H9 (cell line): ENCODE data around the gene FUCA1. TPM values are rescaled to one million over a fixed set of nuclear protein-coding genes. Genes with fewer than 3 reads are reported as not detected.

ENCODE experiments used
- DNase-seq: peaks from one replicate; pipeline ENCODE4 v3.0.0-alpha.2; 2017
- H2AFZ ChIP-seq: one replicate; pipeline ENCODE4 v1.6.1; 2013; ENCODE audit warnings: mild to moderate bottlenecking, low read length, control low read depth, moderate library complexity
- H2AK5ac ChIP-seq: 2 replicates; pipeline ENCODE4 v1.6.1; 2013; ENCODE audit warnings: low read length, control low read depth, mixed read lengths; ENCODE audit not compliant: insufficient read length
- H2BK120ac ChIP-seq: one replicate; pipeline ENCODE4 v1.6.1; 2013; ENCODE audit warnings: low read depth, mild to moderate bottlenecking, low read length, control low read depth, inconsistent platforms; ENCODE audit not compliant: poor library complexity, severe bottlenecking
- H2BK12ac ChIP-seq: 2 replicates; pipeline ENCODE4 v1.6.1; 2013; ENCODE audit warnings: low read length, control low read depth, mixed read lengths, low read depth; ENCODE audit not compliant: insufficient read length
- H2BK15ac ChIP-seq: 2 replicates; pipeline ENCODE4 v1.6.1; 2013; ENCODE audit warnings: low read depth, low read length, control low read depth
- H2BK20ac ChIP-seq: one replicate; pipeline ENCODE4 v1.6.1; 2013; ENCODE audit warnings: low read depth, mild to moderate bottlenecking, low read length, control low read depth, inconsistent platforms; ENCODE audit not compliant: poor library complexity, severe bottlenecking
- H2BK5ac ChIP-seq: 2 replicates; pipeline ENCODE4 v1.6.1; 2013; ENCODE audit warnings: low read length, control low read depth, mixed read lengths; ENCODE audit not compliant: insufficient read length
- H3K14ac ChIP-seq: 2 replicates; pipeline ENCODE4 v1.6.1; 2013; ENCODE audit warnings: low read length, control low read depth; ENCODE audit not compliant: insufficient read depth
- H3K18ac ChIP-seq: 2 replicates; pipeline ENCODE4 v1.6.1; 2013; ENCODE audit warnings: low read depth, mild to moderate bottlenecking, mixed read lengths, low read length, control low read depth; ENCODE audit not compliant: insufficient read length
- H3K23ac ChIP-seq: 2 replicates; pipeline ENCODE4 v1.6.1; 2013; ENCODE audit warnings: low read length, control low read depth, mixed read lengths, low read depth; ENCODE audit not compliant: insufficient read length
- H3K23me2 ChIP-seq: 2 replicates; pipeline ENCODE4 v1.6.1; 2013; ENCODE audit warnings: low read depth, mild to moderate bottlenecking, mixed read lengths, low read length, control low read depth; ENCODE audit not compliant: insufficient read length, poor library complexity, severe bottlenecking
- H3K27ac ChIP-seq: 2 replicates; pipeline ENCODE4 v1.5.1; 2013; ENCODE audit warnings: low read length, control low read depth, mixed read lengths, low read depth; ENCODE audit not compliant: insufficient read length
- H3K27me3 ChIP-seq: 2 replicates; pipeline ENCODE4 v1.6.1; 2013; ENCODE audit warnings: low read length, control low read depth, inconsistent platforms; ENCODE audit not compliant: insufficient read depth
- H3K4ac ChIP-seq: 2 replicates; pipeline ENCODE4 v1.6.1; 2013; ENCODE audit warnings: low read depth, mild to moderate bottlenecking, control low read depth, inconsistent platforms, low read length, moderate library complexity
- H3K4me1 ChIP-seq: 2 replicates; pipeline ENCODE4 v1.6.1; 2013; ENCODE audit warnings: low read length, control low read depth, inconsistent platforms; ENCODE audit not compliant: insufficient read depth
- H3K4me2 ChIP-seq: 2 replicates; pipeline ENCODE4 v1.6.1; 2013; ENCODE audit warnings: low read length, control low read depth, mixed read lengths; ENCODE audit not compliant: insufficient read length, insufficient read depth
- H3K56ac ChIP-seq: 2 replicates; pipeline ENCODE4 v1.6.1; 2013; ENCODE audit warnings: low read depth, mild to moderate bottlenecking, mixed read lengths, low read length, control low read depth; ENCODE audit not compliant: insufficient read length
- H3K79me1 ChIP-seq: 2 replicates; pipeline ENCODE4 v1.6.1; 2013; ENCODE audit warnings: low read depth, mild to moderate bottlenecking, moderate library complexity, low read length, control low read depth, inconsistent platforms; ENCODE audit not compliant: insufficient read depth, poor library complexity, severe bottlenecking
- H3K79me2 ChIP-seq: 2 replicates; pipeline ENCODE4 v1.6.1; 2013; ENCODE audit warnings: low read length, control low read depth, inconsistent platforms; ENCODE audit not compliant: insufficient read depth
- H3K9ac ChIP-seq: 2 replicates; pipeline ENCODE4 v1.6.1; 2013; ENCODE audit warnings: low read length, control low read depth, mixed read lengths; ENCODE audit not compliant: insufficient read length; ENCODE audit errors: extremely low read depth
- H3K9me3 ChIP-seq: one replicate; pipeline ENCODE4 v1.6.1; 2013; ENCODE audit warnings: low read depth, low read length, inconsistent platforms; ENCODE audit not compliant: control insufficient read depth
- H3T11ph ChIP-seq: one replicate; pipeline ENCODE4 v1.6.1; 2013; ENCODE audit warnings: mild to moderate bottlenecking, low read length, control low read depth, inconsistent platforms
- H4K20me1 ChIP-seq: one replicate; pipeline ENCODE4 v1.6.1; 2013; ENCODE audit not compliant: control insufficient read depth, insufficient read length, insufficient read depth
- H4K5ac ChIP-seq: 2 replicates; pipeline ENCODE4 v1.6.1; 2013; ENCODE audit warnings: low read depth, mild to moderate bottlenecking, mixed read lengths, low read length, control low read depth; ENCODE audit not compliant: insufficient read length
- H4K8ac ChIP-seq: replicated peaks from 2 replicates; pipeline ENCODE4 v1.6.1; 2013; ENCODE audit warnings: low read length, control low read depth, mixed read lengths, low read depth; ENCODE audit not compliant: insufficient read length
- H4K91ac ChIP-seq: 2 replicates; pipeline ENCODE4 v1.6.1; 2013; ENCODE audit warnings: low read depth, mild to moderate bottlenecking, moderate library complexity, mixed read lengths, low read length, control low read depth; ENCODE audit not compliant: insufficient read length
- H3K27ac Mint-ChIP-seq, 3 experiments: 2 replicates in 2 of 3; 3 replicates in 1 of 3; pipeline ENCODE4 v1.8.0; 2020 to 2021; ENCODE audit warnings: mixed read lengths in 3 of 3, mild to moderate bottlenecking in 1 of 3, moderate library complexity in 1 of 3
- H3K27me3 Mint-ChIP-seq: 2 replicates; pipeline ENCODE4 v1.8.0; 2021; ENCODE audit warnings: low read depth, mild to moderate bottlenecking, moderate library complexity, mixed read lengths
- H3K36me3 Mint-ChIP-seq, 3 experiments: 2 replicates in 2 of 3; 3 replicates in 1 of 3; pipeline ENCODE4 v1.8.0; 2020 to 2021; ENCODE audit warnings: low read depth in 3 of 3, mixed read lengths in 3 of 3; ENCODE audit not compliant: insufficient read depth in 1 of 3
- H3K4me1 Mint-ChIP-seq, 2 experiments: 2 replicates each; pipeline ENCODE4 v1.8.0; 2020; ENCODE audit warnings: mixed read lengths in 2 of 2
- H3K4me3 Mint-ChIP-seq, 2 experiments: 2 replicates in 1 of 2; 3 replicates in 1 of 2; pipeline ENCODE4 v1.8.0; 2020 to 2021; ENCODE audit warnings: mild to moderate bottlenecking in 2 of 2, mixed read lengths in 2 of 2, moderate library complexity in 1 of 2
- H3K9me3 Mint-ChIP-seq, 2 experiments: 2 replicates in 1 of 2; 3 replicates in 1 of 2; pipeline ENCODE4 v1.8.0; 2020; ENCODE audit warnings: mild to moderate bottlenecking in 2 of 2, mixed read lengths in 2 of 2, moderate library complexity in 1 of 2
- WGBS: extraction: QIAGEN DNeasy Blood & Tissue Kit; methylation state at CpG from one replicate; pipeline ENCODE4 v1.1.7; 2013; ENCODE audit warnings: missing lambda C conversion rate, low lambda C conversion rate, mixed read lengths; ENCODE audit not compliant: insufficient read length; ENCODE audit errors: extremely low coverage; 5-methylcytosine and 5-hydroxymethylcytosine counted together
- total RNA-seq: library from RNA; stranded (reverse); gene quantifications from 2 replicates; pipeline ENCODE4 v1.2.1, GENCODE V29; 2021
- TF ChIP-seq, protein P1 (sequence below): fragments of 200-600 bp; sonication (generic); conservative IDR thresholded peaks from 3 replicates; pipeline ENCODE4 v1.8.0; 2021; ENCODE audit warnings: antibody characterized with exemption, mild to moderate bottlenecking

FUCA1 gene
- total RNA-seq, 1 experiment from 2014 or later = 9.1 TPM

DNA sequence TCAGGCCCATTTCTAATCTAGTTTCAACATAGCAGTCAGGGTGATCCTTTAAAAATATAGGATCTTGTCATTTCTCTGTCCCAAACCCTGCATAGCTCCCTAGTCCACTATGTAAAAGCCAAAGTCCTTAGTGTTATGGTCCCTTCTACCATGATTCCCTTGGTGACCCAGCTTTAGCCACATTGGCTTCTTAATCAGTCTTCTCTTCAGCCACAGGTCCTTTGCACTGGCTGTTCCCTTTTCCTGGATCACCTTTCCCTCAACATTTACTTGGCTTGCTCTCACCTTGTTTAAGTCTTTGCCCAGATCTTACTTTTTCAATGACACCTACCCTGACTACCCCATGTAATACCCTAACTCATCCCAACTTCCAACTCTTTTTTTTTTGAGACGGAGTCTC, 11.7 kb upstream of the FUCA1 start:
- Histone ChIP-seq H3K23ac (no peak overlapping the region), H3K18ac (no peak overlapping the region), H3T11ph (no peak overlapping the region), H2BK15ac (no peak overlapping the region), H3K9ac (no peak overlapping the region), H3K56ac (no peak overlapping the region), H2BK12ac (no peak overlapping the region), H3K23me2 (no peaks in the 10 kb centered on the region), H2AK5ac (no peak overlapping the region), H3K79me2 (no peaks in the 10 kb centered on the region), H4K5ac (no peak overlapping the region), H3K14ac (no peak overlapping the region), H4K91ac (no peak overlapping the region), H2BK20ac (no peak overlapping the region), H2BK120ac (no peak overlapping the region), H3K79me1 (no peaks in the 10 kb centered on the region), H3K4me2 (no peak overlapping the region), H3K27ac (no peak overlapping the region), H3K9me3 (peaks cover 4% of the 10 kb centered on the region), H3K4me1 (no peaks in the 10 kb centered on the region), H2BK5ac (no peak overlapping the region), H3K27me3 (no peaks in the 10 kb centered on the region), H4K8ac (no peak overlapping the region), H2AFZ (no peak overlapping the region), H3K4ac (no peak overlapping the region), H4K20me1 (no peaks in the 10 kb centered on the region)
- H3K9me3 Mint-ChIP-seq = peaks cover 26 to 28% of the 10 kb centered on the region in 2 experiments
- H3K4me1 Mint-ChIP-seq = no peaks in the 10 kb centered on the region
- H3K4me3 Mint-ChIP-seq = no peak overlapping the region
- TF ChIP-seq, protein P1, sequence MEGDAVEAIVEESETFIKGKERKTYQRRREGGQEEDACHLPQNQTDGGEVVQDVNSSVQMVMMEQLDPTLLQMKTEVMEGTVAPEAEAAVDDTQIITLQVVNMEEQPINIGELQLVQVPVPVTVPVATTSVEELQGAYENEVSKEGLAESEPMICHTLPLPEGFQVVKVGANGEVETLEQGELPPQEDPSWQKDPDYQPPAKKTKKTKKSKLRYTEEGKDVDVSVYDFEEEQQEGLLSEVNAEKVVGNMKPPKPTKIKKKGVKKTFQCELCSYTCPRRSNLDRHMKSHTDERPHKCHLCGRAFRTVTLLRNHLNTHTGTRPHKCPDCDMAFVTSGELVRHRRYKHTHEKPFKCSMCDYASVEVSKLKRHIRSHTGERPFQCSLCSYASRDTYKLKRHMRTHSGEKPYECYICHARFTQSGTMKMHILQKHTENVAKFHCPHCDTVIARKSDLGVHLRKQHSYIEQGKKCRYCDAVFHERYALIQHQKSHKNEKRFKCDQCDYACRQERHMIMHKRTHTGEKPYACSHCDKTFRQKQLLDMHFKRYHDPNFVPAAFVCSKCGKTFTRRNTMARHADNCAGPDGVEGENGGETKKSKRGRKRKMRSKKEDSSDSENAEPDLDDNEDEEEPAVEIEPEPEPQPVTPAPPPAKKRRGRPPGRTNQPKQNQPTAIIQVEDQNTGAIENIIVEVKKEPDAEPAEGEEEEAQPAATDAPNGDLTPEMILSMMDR = no peak
- H3K27ac Mint-ChIP-seq = no peak overlapping the region
- DNase-seq = no peak
- peaks cover 3 to 13% (median 6%) of the 10 kb centered on the region in 3 experiments for H3K36me3 Mint-ChIP-seq
- peaks cover 22% of the 10 kb centered on the region for H3K27me3 Mint-ChIP-seq
- WGBS = no CpG with 5 or more reads among the region's 1 CpG
